Measurements from ENCODE around the gene GRK5. TPM values are rescaled to one million over a fixed set of nuclear protein-coding genes. Genes with fewer than 3 reads are reported as not detected.
A peak's percentile ranks its signal among the peaks of the same experiment; 100 is the strongest.

GRK5 gene
- total and polyA plus RNA-seq, 9 of the 15 experiments (the other 6 are each of a cell fraction or from before 2014, with no cell fraction given), result 0.46 to 0.83 (median 0.67) TPM; not detected in 2

GRCh38 chr10:119162452-119163092, 44.8 kb upstream of the GRK5 start (continued):
- TF ChIP-seq ATF2 (CRISPR knock-in tag; IDR thresholded peaks at IDR 0.05) (no peak), MEF2A (IDR thresholded peaks at IDR 0.05; ENCODE audit: control insufficient read depth, low read depth, low read length) (no peak), CBX1 (IDR thresholded peaks at IDR 0.05; ENCODE audit: low read depth) (no peak), ZSCAN32 (CRISPR knock-in tag; IDR thresholded peaks at IDR 0.05) (no peak), PHF20 (IDR thresholded peaks at IDR 0.05; ENCODE audit: partially characterized antibody) (no peak)

- Histone ChIP-seq H3K27ac (ENCODE audit: extremely low read depth, low read depth, low read length) (peak within 1 kb of the TSS; percentile 97), H3K9ac (ENCODE audit: insufficient read depth in 1 of 2, low read depth in 2 of 2, low read length in 2 of 2) (peak within 1 kb of the TSS; percentile 95 to 98), H3K4me3 (peak within 1 kb of the TSS; percentile 64), H3K27me3 (ENCODE audit: control insufficient read depth in 2 of 2, insufficient read depth in 2 of 2, low read length in 2 of 2) (no peaks in the 10 kb centered on the region), H3K4me2 (ENCODE audit: insufficient read depth, low read length) (peak within 1 kb of the TSS; percentile 98), H3K9me3 (replicated peaks; ENCODE audit: control insufficient read depth, insufficient read depth, low read depth, low read length) (no peaks in the 10 kb centered on the region), H3K79me2 (ENCODE audit: control insufficient read depth, insufficient read depth, low read length) (peaks cover 51% of the 10 kb centered on the region), H3K4me1 (replicated peaks in 1 of 2; ENCODE audit: control insufficient read depth in 2 of 2, insufficient read depth in 2 of 2, low read length in 2 of 2) (peaks cover 41 to 44% of the 10 kb centered on the region in 2 experiments), H3K36me3 (ENCODE audit: control insufficient read depth, insufficient read depth, low read length) (peaks cover 57% of the 10 kb centered on the region), H3K9me1 (ENCODE audit: control insufficient read depth, insufficient read depth, low read length) (no peaks in the 10 kb centered on the region), H4K20me1 (replicated peaks; ENCODE audit: control insufficient read depth, insufficient read depth, low read length) (no peaks in the 10 kb centered on the region), H2AFZ (ENCODE audit: low read depth, low read length) (peak within 1 kb of the TSS; percentile 89)
- intact Hi-C loops (cut with micrococcal nuclease), result no loop called here
- POLR2A ChIA-PET, result interaction anchor here (1.0 to 1.5 kb wide), 6 partner anchors 11 to 62 kb away, joined by 3 to 9 read pairs (median 4); partner anchors contain the start of gene DENND10
- DNase-seq (ENCODE audit: extremely low read depth in 1 of 4, low spot score in 3 of 4), result peak; percentile 78 to 87 (median 84)
- TSS peak; percentile 93 for BruUV-seq (replicated peaks)
- ATAC-seq, result peak; percentile 81
- WGBS (ENCODE audit: insufficient coverage, low coverage, missing lambda C conversion rate), result 2% methylated on average over 27 of the region's 90 CpGs
- CTCF ChIA-PET (ENCODE audit: low intra/inter-chr PET ratio), result no interaction called here
- FAIRE-seq, result no peak
- in situ Hi-C loops (cut with MboI), result no loop called here
- TF ChIP-seq ATF1 (CRISPR knock-in tag; IDR thresholded peaks at IDR 0.05) (no peak), ATF1 (tag; IDR thresholded peaks at IDR 0.05) (peak; percentile 43), MTA3 (IDR thresholded peaks at IDR 0.05; ENCODE audit: borderline replicate concordance) (peak; percentile 22; the same call in 1 of the 2 replicates), ZNF407 (IDR thresholded peaks at IDR 0.05; ENCODE audit: low read depth) (no peak)
Measured at GRCh38 chr10:119165171-119166117, 41.9 kb upstream of the GRK5 start, which contains the start of gene SFXN4. TSS of gene SFXN4 (minus strand) at chr10:119165714. CDS start at chr10:119165647, 67 bp downstream.

Data from K562 (cell line).